ENCODE measurements around the gene UROC1. TPM values are rescaled to one million over a fixed set of nuclear protein-coding genes. Genes with fewer than 3 reads are reported as not detected.

Gene UROC1
- total and polyA plus RNA-seq, 2 experiments from 2014 or later: not detected

DNA sequence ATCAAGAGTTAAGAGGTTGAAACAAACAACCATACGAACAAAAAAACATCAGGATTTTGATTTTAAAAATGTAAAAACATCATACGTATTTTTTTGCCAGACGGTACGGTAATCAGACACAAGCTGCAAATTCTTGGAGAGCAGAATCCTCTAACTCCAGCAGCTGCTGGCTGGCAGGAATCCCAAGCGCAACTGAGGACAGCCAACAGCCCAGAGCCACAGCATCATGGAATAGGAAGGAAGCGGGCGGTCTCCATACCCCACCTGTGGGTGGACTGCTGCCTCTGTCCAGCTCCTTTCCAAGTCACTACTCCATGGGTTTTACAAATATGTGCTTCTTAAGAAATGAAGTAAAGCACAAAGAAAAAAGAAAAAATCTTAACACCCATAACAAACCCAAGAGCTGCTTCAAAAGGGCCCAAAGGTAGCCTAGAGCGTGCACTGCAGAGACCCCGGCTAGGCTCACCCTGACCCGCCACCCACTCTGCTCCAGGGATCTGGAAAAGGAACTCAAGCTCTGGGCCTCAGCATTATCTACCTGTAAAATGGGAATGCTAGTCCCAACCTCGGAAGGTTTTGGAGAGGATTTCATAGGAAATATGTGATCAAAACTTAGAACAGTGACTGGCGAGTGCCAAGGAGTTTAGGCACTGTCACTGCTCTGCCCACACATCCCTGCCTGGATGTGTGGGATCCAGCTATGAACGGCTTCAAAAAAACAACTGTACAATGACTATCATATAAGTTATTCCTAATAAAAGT lies 75.3 kb downstream of the UROC1 start:
- TF ChIP-seq ZNF114 (CRISPR knock-in tag; IDR thresholded peaks at IDR 0.05): no peak
- no peak for TF ChIP-seq CREB1 (CRISPR knock-in tag; IDR thresholded peaks at IDR 0.05; ENCODE audit: low read depth)
- no peak for TF ChIP-seq STAT1 (IDR thresholded peaks at IDR 0.05; ENCODE audit: unreplicated experiment)
- TF ChIP-seq JUNB (IDR thresholded peaks at IDR 0.05; ENCODE audit: unreplicated experiment): no peak
- no peak for TF ChIP-seq ZNF462 (CRISPR knock-in tag; IDR thresholded peaks at IDR 0.05)
- no peak for TF ChIP-seq NANOG (IDR thresholded peaks at IDR 0.05; ENCODE audit: borderline replicate concordance)
- H3K9me3 Mint-ChIP-seq: no peaks in the 10 kb centered on the region
- H3K36me3 ChIP-seq (ENCODE audit: insufficient read depth): no peaks in the 10 kb centered on the region
- H3K36me3 Mint-ChIP-seq (ENCODE audit: low read depth): peaks cover 15% of the 10 kb centered on the region
- H3F3A ChIP-seq (replicated peaks; ENCODE audit: low read depth): no peaks in the 10 kb centered on the region
- H3K4me1 Mint-ChIP-seq: peaks cover 48% of the 10 kb centered on the region
- no peak overlapping the region for H3K4me2 ChIP-seq
- peaks cover 7% of the 10 kb centered on the region; the same call in 1 of the 2 replicates for H3K4me1 ChIP-seq (ENCODE audit: insufficient read depth)
- H3K27ac ChIP-seq (ENCODE audit: low read depth): no peak overlapping the region
- no peaks in the 10 kb centered on the region for H3K27me3 Mint-ChIP-seq (ENCODE audit: insufficient read depth, low read depth, poor library complexity)
- H3K27me3 ChIP-seq (ENCODE audit: insufficient read depth): no peaks in the 10 kb centered on the region
- DNase-seq (ENCODE audit: low spot score): no peak
- H3K9me2 ChIP-seq (ENCODE audit: insufficient read depth): no peaks in the 10 kb centered on the region
- ATAC-seq: no peak
- no peak overlapping the region for H2AFZ ChIP-seq
- H3K27ac Mint-ChIP-seq: 0 out of 2 replicates have a peak overlapping the region, but pooled peaks have one; percentile 48
- H3K4me3 Mint-ChIP-seq: no peak overlapping the region
- no peaks in the 10 kb centered on the region for H3K79me2 ChIP-seq (replicated peaks; ENCODE audit: insufficient read depth)
- no peaks in the 10 kb centered on the region; the same call in 1 of the 2 replicates for H4K20me1 ChIP-seq (replicated peaks; ENCODE audit: insufficient read depth)
- H3K4me3 ChIP-seq: no peak overlapping the region
